ENCODE results near the gene UBASH3A.

The UBASH3A gene

DNA sequence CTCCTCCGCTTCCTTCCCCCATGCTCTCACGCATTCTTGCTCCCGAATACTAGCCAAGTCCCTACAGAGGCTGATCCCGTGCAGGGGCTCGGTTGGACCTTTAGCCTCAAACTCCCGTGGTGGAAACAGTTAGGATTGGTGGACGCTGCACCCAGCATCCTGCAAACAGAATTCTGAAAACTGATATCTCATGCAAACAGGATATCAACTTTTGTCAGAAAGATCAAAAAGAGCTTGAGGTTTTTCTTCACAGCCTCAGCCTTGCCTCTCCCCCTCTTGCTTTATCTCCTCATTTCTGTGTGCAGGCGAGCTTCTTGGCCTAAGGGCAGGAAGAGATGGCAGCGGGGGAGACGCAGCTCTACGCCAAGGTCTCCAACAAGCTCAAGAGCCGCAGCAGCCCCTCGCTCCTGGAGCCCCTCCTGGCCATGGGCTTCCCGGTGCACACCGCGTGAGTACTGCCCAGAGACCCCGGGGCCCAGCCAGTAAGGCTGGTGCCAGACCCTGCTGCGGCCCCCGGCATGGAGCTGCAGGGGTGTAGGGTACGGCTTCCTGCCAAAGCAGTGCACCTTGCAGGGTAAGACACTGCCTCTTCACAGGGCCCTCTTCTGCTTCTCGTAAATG lies at the start of gene UBASH3A:
TSS of gene UBASH3A (plus strand) at position 292 of the 621 bp plus-strand sequence. CDS start at position 336, 44 bp downstream.
- DNase-seq, result no peak

- no peak for DNase-seq
Observed at GRCh38 chr21:42356046-42356445, 47.7 kb upstream of the UBASH3A start.

DNA sequence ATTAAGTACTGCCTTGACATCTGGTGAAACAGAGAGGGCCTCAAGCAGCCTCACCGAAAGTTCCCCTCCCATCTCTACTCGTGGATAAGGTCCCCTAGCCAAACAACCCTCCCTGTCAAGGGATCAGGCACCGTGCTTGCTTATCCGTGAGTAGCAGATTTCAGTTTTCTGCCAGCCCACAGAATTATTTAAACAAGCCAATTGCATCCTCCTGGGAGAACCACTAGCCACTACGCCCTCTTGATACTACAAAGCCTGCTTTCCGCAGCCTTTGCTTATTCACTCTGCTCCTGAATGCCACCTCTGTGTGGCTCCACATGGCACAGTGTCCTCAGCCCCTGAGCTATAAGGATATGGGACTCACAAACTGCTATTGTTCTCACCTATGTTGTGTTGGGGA lies 47.1 kb upstream of the UBASH3A start:
- no peak for DNase-seq

DNA sequence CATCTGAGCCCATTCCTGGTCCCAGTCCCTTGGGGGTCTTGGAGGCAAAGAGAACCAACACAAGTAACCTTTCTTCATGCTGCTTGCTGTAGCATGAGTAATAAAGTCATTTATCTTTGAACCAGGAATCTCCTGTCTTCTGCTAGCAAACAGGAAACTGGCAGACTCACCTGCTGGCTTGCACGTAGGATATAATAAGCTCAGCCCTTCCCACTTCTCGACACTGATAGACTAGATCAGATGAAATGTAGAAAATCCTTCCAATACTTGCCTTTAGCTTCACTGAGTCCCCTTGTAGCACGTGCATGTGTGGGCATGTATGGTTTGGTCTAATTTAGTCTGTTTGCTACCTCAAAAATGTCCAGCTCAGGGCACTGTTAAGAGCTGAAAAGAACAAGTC lies 46.4 kb upstream of the UBASH3A start:
- no peak for DNase-seq

DNA sequence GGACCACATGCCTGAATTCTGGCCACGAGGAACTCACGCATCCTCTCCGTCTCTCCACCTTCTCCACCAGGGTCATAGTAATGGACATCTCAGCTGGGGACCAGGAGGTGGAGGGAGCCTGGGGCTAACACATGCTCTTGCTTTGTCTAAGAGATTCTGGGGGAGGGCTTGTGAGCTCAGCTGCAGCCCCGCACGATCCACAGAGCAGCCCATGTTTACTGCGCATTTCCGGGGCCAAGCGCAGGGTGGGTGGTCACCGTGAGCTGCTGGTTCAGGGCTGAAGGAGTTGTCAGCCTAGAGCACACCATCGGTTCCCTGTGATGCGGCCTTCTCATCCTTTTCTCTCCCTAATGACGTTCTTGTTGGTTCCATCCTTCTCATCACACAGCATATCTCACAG lies 45.4 kb upstream of the UBASH3A start:
- DNase-seq, result no peak

GRCh38 chr21:42358937-42359336 lies 44.8 kb upstream of the UBASH3A start:
- DNase-seq, result no peak

DNA sequence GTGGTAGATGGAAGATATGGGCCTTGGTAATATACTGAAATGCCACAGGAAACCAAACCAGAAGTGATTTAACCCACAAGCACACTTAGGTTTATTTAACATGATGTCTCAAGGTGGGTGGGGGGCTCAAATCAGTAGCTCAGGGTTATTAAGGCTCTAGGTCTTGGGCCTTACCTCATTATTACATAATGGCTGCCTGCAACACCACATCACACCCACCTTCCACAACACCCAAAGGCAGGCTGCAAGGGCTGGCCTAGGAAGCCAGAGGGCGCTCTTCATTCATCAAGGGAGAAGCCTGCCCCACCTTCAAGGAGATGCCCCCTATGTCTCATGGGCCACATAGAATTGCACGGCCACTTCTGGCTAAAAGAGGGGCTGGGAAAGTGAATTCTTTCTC lies 43.4 kb upstream of the UBASH3A start:
- DNase-seq, result no peak

- no peak for DNase-seq
Observed at GRCh38 chr21:42361286-42361685, 42.4 kb upstream of the UBASH3A start.

- no peak for DNase-seq
Observed at GRCh38 chr21:42362198-42362597, 41.5 kb upstream of the UBASH3A start.

GRCh38 chr21:42362700-42363099 lies 41.0 kb upstream of the UBASH3A start:
- no peak for DNase-seq

GRCh38 chr21:42363312-42363711 lies 40.4 kb upstream of the UBASH3A start:
- no peak for DNase-seq

GRCh38 chr21:42364304-42364865 lies 39.3 kb upstream of the UBASH3A start:
- no peak for DNase-seq

DNA sequence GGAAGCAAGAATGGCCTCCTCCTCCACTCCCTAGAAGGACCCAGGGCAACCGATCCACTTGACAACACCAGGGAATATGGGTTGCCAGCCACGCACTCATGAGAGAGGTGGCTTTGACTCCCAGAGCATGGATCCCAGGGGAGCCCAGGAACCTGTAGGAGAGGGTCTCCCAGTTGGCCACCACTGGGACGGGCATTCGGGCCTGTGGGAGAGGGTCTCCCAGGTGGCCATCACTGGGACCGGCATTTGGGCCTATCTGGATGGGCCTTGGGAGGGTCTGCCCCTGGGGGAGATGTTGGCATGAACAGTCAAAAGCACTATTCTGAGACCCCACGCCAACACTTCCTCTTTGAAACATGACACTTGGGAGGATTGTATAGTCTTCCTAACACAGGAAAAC lies 37.9 kb upstream of the UBASH3A start:
- no peak for DNase-seq

- no peak for DNase-seq
Observed at GRCh38 chr21:42366292-42367010, 37.3 kb upstream of the UBASH3A start, which contains the start of gene TFF1. Gene TFF1 (minus strand): TSS chr21:42366535. CDS start chr21:42366495, 40 bp downstream.

GRCh38 chr21:42367367-42368165 lies 36.1 kb upstream of the UBASH3A start:
- no peak for DNase-seq

GRCh38 chr21:42369821-42370220 lies 33.9 kb upstream of the UBASH3A start:
- no peak for DNase-seq

GRCh38 chr21:42370894-42371654 lies 32.6 kb upstream of the UBASH3A start:
- DNase-seq, result no peak

- no peak for DNase-seq
Observed at GRCh38 chr21:42373196-42373907, 30.4 kb upstream of the UBASH3A start.

DNA sequence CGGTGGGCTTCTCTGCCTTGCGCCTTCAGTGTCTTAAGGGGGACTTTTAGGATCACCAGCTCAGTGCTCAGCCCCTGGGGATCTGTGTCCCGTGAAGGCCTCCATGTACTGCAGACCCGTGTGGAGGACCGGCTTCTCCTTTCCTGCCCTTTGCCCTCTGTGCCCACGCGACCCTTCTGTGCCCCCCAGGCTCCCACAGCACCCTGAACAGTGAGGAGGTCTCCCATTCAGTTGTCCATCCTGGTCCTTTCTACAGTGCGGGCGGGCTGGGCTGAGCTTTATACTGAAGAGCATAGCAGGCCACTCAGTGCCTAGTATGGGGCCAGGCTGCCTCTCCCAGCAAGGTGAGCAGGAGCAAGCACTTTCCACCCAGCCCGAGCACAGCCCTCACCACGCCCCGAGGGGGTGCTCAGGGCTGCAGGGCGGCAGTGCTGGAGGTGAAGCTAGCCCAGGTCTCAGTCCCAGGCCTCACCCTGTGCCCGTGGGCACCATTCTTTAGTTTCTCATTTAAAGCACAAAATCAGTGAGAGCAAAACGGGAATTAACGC lies 29.7 kb upstream of the UBASH3A start:
- DNase-seq, result no peak

GRCh38 chr21:42374457-42374856 lies 29.2 kb upstream of the UBASH3A start:
- no peak for DNase-seq

DNA sequence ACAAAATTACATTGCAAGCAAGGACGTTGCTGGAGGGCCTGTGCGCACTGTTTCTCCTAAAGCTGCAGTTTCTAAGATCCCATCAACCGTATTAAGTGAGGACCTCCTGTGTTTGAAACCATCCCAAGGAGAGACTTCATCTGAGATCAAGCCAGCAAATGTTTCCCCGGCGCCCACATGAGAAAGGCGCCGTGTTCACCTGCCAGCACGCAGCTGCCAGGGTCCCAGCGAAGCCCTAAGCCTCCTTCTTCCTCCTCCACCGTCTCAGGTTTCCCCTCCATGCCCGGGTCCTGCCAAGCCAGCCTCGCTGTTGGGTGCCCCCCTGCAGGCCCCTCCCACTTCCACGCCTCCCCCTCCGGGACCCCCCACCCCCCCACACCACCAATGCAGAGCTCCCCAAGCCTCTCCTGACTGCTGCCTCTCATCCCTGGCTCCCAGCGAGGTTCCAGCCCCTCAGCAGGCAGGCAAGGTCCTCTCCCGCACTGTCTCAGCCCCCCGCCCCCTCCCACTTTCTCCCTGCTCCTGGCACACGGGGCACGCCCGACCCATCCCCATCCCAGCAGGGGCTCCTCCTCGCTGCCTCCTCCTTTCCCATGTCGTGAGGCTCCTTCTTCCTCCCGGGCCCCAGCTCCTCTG lies 28.7 kb upstream of the UBASH3A start:
- DNase-seq, result no peak

Data from EL (cell line).